Measurements from ENCODE around the gene TMIGD2.

TMIGD2 gene

DNA sequence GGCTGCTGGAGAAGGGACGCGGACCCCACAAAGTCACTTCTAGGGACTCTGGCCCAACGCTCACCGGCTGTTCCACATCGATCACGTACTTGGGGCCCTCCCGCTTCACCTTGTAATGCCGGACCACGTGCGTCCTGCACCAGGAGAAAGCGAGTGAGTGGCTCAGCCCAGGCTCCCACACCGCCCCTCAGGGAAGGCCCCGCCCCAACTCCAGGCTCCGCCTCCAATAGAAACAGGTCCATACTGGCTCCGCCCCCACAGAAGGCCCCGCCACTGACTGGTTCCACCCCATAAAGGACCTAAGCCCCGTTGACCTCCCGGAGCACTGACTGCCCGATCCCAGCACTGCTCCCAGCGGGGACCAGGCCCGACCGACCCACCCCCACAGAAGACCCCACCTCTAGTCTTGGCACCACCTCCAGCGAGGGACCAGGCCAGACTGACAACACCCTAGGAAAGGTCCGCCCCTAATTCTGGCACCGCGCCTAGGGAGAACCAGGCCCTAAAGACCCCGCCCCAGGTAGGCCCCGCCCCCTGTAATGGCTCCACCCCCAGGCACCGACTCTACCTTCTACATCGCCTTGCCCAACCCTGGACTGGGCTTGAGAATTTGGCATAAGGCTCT, 25.2 kb upstream of the TMIGD2 start:
- TF ChIP-seq ESRRG (CRISPR knock-in tag; IDR thresholded peaks at IDR 0.05) (no peak), TCF4 (CRISPR knock-in tag; IDR thresholded peaks at IDR 0.05; ENCODE audit: borderline replicate concordance) (no peak), ZNF565 (CRISPR knock-in tag; conservative IDR thresholded peaks at IDR 0.05; ENCODE audit: low read depth) (no peak), ISL1 (CRISPR knock-in tag; IDR thresholded peaks at IDR 0.05) (no peak), GLIS3 (CRISPR knock-in tag; IDR thresholded peaks at IDR 0.05) (no peak), PPARA (CRISPR knock-in tag; IDR thresholded peaks at IDR 0.05; ENCODE audit: borderline replicate concordance) (no peak)
- TF ChIP-seq, protein P1, sequence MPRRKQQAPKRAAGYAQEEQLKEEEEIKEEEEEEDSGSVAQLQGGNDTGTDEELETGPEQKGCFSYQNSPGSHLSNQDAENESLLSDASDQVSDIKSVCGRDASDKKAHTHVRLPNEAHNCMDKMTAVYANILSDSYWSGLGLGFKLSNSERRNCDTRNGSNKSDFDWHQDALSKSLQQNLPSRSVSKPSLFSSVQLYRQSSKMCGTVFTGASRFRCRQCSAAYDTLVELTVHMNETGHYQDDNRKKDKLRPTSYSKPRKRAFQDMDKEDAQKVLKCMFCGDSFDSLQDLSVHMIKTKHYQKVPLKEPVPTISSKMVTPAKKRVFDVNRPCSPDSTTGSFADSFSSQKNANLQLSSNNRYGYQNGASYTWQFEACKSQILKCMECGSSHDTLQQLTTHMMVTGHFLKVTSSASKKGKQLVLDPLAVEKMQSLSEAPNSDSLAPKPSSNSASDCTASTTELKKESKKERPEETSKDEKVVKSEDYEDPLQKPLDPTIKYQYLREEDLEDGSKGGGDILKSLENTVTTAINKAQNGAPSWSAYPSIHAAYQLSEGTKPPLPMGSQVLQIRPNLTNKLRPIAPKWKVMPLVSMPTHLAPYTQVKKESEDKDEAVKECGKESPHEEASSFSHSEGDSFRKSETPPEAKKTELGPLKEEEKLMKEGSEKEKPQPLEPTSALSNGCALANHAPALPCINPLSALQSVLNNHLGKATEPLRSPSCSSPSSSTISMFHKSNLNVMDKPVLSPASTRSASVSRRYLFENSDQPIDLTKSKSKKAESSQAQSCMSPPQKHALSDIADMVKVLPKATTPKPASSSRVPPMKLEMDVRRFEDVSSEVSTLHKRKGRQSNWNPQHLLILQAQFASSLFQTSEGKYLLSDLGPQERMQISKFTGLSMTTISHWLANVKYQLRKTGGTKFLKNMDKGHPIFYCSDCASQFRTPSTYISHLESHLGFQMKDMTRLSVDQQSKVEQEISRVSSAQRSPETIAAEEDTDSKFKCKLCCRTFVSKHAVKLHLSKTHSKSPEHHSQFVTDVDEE (CRISPR knock-in tag; IDR thresholded peaks at IDR 0.05) = peak; percentile 7; the same call in 1 of the 2 replicates
- ATAC-seq = peak; percentile 82

DNA sequence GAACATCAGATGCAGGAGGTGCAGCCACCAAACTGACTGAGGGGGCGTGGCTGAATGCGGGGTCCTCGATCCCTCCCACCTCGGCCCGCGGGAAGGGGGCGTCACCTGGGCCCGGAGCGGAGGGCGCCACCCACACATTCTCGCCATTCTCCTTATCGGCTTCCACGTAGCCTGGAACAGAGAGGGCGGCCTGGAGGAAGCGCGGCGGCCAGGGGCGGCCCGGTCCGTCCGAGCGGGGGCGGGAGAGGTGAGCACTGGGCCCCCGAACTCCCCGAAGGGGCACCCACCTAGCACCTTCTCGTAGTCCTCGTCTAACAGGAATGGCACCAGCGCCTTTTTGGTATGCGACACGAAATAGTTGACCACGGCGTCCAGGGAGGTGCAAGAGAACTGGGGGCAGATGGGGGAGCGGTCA, 24.7 kb upstream of the TMIGD2 start:
- ATAC-seq = no peak
- TF ChIP-seq, protein P1 (CRISPR knock-in tag; IDR thresholded peaks at IDR 0.05) = 0 out of 2 replicates have a peak, but pooled peaks have one; percentile 14
- no peak for TF ChIP-seq ZNF565 (CRISPR knock-in tag; conservative IDR thresholded peaks at IDR 0.05; ENCODE audit: low read depth)

DNA sequence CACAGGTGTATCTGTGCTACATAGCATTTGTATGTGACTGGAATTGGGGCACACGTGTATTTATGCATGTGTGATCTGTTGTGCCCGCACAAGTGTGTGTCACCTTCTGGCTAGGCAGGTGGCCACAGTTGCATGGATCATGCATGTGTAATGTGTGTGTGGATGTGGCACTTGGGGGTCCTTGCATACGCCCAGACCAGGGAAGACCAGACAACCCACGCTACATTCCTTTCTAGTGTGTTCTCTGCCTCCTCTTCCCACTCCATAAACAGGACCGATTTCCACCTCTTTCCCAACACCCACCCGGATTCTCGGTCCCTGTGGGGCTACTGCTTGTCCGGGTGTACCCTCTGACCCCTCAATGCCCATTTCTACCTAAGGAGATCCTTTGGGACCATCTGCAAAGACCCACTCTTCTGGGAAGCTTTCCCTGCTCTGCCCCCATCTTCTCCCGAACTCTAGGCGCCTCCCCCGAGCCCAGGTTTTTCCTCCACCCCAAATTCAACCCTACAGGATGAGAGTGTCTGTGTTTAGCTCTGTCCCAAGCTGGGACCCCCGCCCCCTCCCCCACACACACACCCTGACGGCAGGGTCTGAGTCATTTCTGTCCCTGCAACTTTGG, 24.1 kb upstream of the TMIGD2 start:
- TF ChIP-seq, protein P2, sequence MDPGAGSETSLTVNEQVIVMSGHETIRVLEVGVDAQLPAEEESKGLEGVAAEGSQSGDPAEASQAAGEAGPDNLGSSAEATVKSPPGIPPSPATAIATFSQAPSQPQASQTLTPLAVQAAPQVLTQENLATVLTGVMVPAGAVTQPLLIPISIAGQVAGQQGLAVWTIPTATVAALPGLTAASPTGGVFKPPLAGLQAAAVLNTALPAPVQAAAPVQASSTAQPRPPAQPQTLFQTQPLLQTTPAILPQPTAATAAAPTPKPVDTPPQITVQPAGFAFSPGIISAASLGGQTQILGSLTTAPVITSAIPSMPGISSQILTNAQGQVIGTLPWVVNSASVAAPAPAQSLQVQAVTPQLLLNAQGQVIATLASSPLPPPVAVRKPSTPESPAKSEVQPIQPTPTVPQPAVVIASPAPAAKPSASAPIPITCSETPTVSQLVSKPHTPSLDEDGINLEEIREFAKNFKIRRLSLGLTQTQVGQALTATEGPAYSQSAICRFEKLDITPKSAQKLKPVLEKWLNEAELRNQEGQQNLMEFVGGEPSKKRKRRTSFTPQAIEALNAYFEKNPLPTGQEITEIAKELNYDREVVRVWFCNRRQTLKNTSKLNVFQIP (CRISPR knock-in tag; IDR thresholded peaks at IDR 0.05; ENCODE audit: borderline replicate concordance, low read depth) = no peak
- TF ChIP-seq ISL1 (CRISPR knock-in tag; IDR thresholded peaks at IDR 0.05) (no peak), PPARA (CRISPR knock-in tag; IDR thresholded peaks at IDR 0.05; ENCODE audit: borderline replicate concordance) (no peak), OSR1 (CRISPR knock-in tag; IDR thresholded peaks at IDR 0.05) (no peak), ARNTL (CRISPR knock-in tag; IDR thresholded peaks at IDR 0.05; ENCODE audit: borderline replicate concordance, low read depth) (no peak), ZNF565 (CRISPR knock-in tag; conservative IDR thresholded peaks at IDR 0.05; ENCODE audit: low read depth) (no peak), TCF4 (CRISPR knock-in tag; IDR thresholded peaks at IDR 0.05; ENCODE audit: borderline replicate concordance) (no peak), GLIS3 (CRISPR knock-in tag; IDR thresholded peaks at IDR 0.05) (no peak), RARB (CRISPR knock-in tag; IDR thresholded peaks at IDR 0.05) (no peak), ZC3H10 (CRISPR knock-in tag; IDR thresholded peaks at IDR 0.05) (no peak), CSDC2 (CRISPR knock-in tag; IDR thresholded peaks at IDR 0.05) (no peak), TOX (CRISPR knock-in tag; IDR thresholded peaks at IDR 0.05; ENCODE audit: borderline replicate concordance) (no peak), ZFP30 (CRISPR knock-in tag; IDR thresholded peaks at IDR 0.05) (no peak), ZNF8 (CRISPR knock-in tag; IDR thresholded peaks at IDR 0.05) (no peak), SNAI2 (CRISPR knock-in tag; IDR thresholded peaks at IDR 0.05) (no peak), ESRRG (CRISPR knock-in tag; IDR thresholded peaks at IDR 0.05) (no peak), BACH2 (CRISPR knock-in tag; IDR thresholded peaks at IDR 0.05; ENCODE audit: borderline replicate concordance) (no peak)
- TF ChIP-seq, protein P3, sequence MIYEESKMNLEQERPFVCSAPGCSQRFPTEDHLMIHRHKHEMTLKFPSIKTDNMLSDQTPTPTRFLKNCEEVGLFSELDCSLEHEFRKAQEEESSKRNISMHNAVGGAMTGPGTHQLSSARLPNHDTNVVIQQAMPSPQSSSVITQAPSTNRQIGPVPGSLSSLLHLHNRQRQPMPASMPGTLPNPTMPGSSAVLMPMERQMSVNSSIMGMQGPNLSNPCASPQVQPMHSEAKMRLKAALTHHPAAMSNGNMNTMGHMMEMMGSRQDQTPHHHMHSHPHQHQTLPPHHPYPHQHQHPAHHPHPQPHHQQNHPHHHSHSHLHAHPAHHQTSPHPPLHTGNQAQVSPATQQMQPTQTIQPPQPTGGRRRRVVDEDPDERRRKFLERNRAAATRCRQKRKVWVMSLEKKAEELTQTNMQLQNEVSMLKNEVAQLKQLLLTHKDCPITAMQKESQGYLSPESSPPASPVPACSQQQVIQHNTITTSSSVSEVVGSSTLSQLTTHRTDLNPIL (CRISPR knock-in tag; IDR thresholded peaks at IDR 0.05; ENCODE audit: low read depth) = no peak
- TF ChIP-seq, protein P1 (CRISPR knock-in tag; IDR thresholded peaks at IDR 0.05) = no peak
- TF ChIP-seq, protein P4, sequence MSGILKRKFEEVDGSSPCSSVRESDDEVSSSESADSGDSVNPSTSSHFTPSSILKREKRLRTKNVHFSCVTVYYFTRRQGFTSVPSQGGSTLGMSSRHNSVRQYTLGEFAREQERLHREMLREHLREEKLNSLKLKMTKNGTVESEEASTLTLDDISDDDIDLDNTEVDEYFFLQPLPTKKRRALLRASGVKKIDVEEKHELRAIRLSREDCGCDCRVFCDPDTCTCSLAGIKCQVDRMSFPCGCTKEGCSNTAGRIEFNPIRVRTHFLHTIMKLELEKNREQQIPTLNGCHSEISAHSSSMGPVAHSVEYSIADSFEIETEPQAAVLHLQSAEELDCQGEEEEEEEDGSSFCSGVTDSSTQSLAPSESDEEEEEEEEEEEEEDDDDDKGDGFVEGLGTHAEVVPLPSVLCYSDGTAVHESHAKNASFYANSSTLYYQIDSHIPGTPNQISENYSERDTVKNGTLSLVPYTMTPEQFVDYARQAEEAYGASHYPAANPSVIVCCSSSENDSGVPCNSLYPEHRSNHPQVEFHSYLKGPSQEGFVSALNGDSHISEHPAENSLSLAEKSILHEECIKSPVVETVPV (CRISPR knock-in tag; IDR thresholded peaks at IDR 0.05) = no peak

More for the DNA sequence above, 24.1 kb upstream of the TMIGD2 start:
- no peak for ATAC-seq

Data from SK-N-SH treated with all-trans-retinoic acid at 6 μM for 48 hours (cell line).